AG09309 (cell line): Measurements from ENCODE around the gene RNF145.

Source experiments
- DNase-seq: peaks from one replicate; pipeline ENCODE4 v3.0.0-alpha.2; 2010; ENCODE audit warnings: low read depth
- H3K4me3 ChIP-seq: 2 replicates; pipeline ENCODE4 v1.5.1; 2011; ENCODE audit warnings: mild to moderate bottlenecking, low read depth, low read length, moderate library complexity; ENCODE audit not compliant: control insufficient read depth
- TF ChIP-seq, protein P1 (sequence below): IDR thresholded peaks from 2 replicates; pipeline ENCODE4 v1.5.1; 2011; ENCODE audit warnings: mild to moderate bottlenecking, low read depth, low read length, inconsistent platforms; ENCODE audit not compliant: insufficient read depth, control insufficient read depth; ENCODE audit errors: missing control alignments

The RNF145 gene

DNA sequence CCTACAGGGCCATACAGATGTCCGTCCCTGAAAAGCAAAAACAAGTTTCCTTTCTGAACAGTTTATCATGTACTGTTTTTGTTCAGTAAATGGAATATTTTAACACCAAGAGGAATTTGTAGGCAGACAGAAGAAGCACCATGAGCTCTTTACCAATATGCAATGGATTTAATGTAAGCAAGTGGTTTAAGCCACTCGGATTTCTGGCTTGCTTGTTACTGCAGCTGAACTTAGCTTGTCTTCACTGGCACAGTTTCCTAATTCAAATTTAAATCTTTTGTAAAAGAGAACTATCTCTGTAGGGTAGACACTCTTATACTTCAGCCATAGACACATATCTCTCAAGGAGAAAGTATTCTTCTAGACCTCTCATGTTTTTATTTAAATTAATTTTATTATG lies 96.9 kb downstream of the RNF145 start:
- TF ChIP-seq, protein P1, sequence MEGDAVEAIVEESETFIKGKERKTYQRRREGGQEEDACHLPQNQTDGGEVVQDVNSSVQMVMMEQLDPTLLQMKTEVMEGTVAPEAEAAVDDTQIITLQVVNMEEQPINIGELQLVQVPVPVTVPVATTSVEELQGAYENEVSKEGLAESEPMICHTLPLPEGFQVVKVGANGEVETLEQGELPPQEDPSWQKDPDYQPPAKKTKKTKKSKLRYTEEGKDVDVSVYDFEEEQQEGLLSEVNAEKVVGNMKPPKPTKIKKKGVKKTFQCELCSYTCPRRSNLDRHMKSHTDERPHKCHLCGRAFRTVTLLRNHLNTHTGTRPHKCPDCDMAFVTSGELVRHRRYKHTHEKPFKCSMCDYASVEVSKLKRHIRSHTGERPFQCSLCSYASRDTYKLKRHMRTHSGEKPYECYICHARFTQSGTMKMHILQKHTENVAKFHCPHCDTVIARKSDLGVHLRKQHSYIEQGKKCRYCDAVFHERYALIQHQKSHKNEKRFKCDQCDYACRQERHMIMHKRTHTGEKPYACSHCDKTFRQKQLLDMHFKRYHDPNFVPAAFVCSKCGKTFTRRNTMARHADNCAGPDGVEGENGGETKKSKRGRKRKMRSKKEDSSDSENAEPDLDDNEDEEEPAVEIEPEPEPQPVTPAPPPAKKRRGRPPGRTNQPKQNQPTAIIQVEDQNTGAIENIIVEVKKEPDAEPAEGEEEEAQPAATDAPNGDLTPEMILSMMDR, result no peak
- no peak for DNase-seq

More for the DNA sequence above, 96.9 kb downstream of the RNF145 start:
- H3K4me3 ChIP-seq, result no peak overlapping the region
